PC-3 (cell line): ENCODE data around the gene CLEC16A. TPM values are rescaled to one million over a fixed set of nuclear protein-coding genes. Genes with fewer than 3 reads are reported as not detected.
A peak's percentile ranks its signal among the peaks of the same experiment; 100 is the strongest.

Source experiments
- ATAC-seq: fragments of 200-7000 bp; cut with Tn5 transposase; 2 replicates; pipeline ENCODE4 v1.9.1; 2020; ENCODE audit warnings: mild to moderate bottlenecking, moderate library complexity
- BruUV-seq: library from RNA; stranded (reverse); fragments of 400-500 nt; replicated peaks from 2 replicates; lab custom pipeline; 2021; lab: Mats Ljungman, UMichigan
- CTCF ChIA-PET: fragments of 300-600 bp; sonication (Branson Sonifier 250); formaldehyde crosslinking; loops from one replicate; lab custom pipeline; 2022; ENCODE audit warnings: antibody characterized with exemption; lab: Charles Lee
- POLR2A ChIA-PET: fragments of 300-600 bp; sonication (Branson Sonifier 250); formaldehyde crosslinking; loops from one replicate; lab custom pipeline; 2022; ENCODE audit warnings: antibody characterized with exemption; ENCODE audit not compliant: unreplicated experiment; lab: Charles Lee
- DNase-seq: peaks from one replicate; pipeline ENCODE4 v3.0.0-alpha.2; 2015
- H2AFZ ChIP-seq: fragments of 300-600 bp; sonication (generic); 2 replicates; pipeline ENCODE4 v1.6.0; 2016; ENCODE audit warnings: antibody characterized with exemption, low read length
- H3F3A ChIP-seq: fragments of 300-600 bp; sonication (generic); one replicate; pipeline ENCODE4 v1.6.0; 2017; ENCODE audit warnings: antibody characterized with exemption, low read length, control low read depth, mild to moderate bottlenecking; ENCODE audit not compliant: unreplicated experiment
- H3K27ac ChIP-seq: fragments of 300-600 bp; sonication (generic); 2 replicates; pipeline ENCODE4 v1.5.1; 2016; ENCODE audit warnings: mild to moderate bottlenecking, low read length
- H3K27me3 ChIP-seq: fragments of 300-600 bp; sonication (generic); 2 replicates; pipeline ENCODE4 v1.6.1; 2016; ENCODE audit warnings: low read length, mixed read lengths
- H3K36me3 ChIP-seq: fragments of 300-600 bp; sonication (generic); 2 replicates; pipeline ENCODE4 v1.6.1; 2016; ENCODE audit warnings: low read depth, mixed run types, low read length, mixed read lengths
- H3K4me1 ChIP-seq: fragments of 300-600 bp; sonication (generic); 2 replicates; pipeline ENCODE4 v1.5.1; 2016; ENCODE audit warnings: low read length; ENCODE audit not compliant: insufficient read depth
- H3K4me2 ChIP-seq: fragments of 300-600 bp; sonication (generic); 2 replicates; pipeline ENCODE4 v1.6.0; 2016; ENCODE audit warnings: low read length
- H3K4me3 ChIP-seq: fragments of 300-600 bp; sonication (generic); 2 replicates; pipeline ENCODE4 v1.5.1; 2016; ENCODE audit warnings: mild to moderate bottlenecking, low read length, mixed read lengths
- H3K79me2 ChIP-seq: fragments of 300-600 bp; sonication (generic); 2 replicates; pipeline ENCODE4 v1.6.1; 2017; ENCODE audit warnings: low read length, mixed read lengths
- H3K9ac ChIP-seq: fragments of 300-600 bp; sonication (generic); 2 replicates; pipeline ENCODE4 v1.6.0; 2016; ENCODE audit warnings: mild to moderate bottlenecking, low read length
- H3K9me2 ChIP-seq: fragments of 300-600 bp; sonication (generic); replicated peaks from 2 replicates; pipeline ENCODE4 v1.6.1; 2016; ENCODE audit warnings: mixed run types, low read length, mixed read lengths
- H3K9me3 ChIP-seq: fragments of 300-600 bp; sonication (generic); 2 replicates; pipeline ENCODE4 v1.6.1; 2016; ENCODE audit warnings: low read length, mixed read lengths
- H4K20me1 ChIP-seq: fragments of 300-600 bp; sonication (generic); 2 replicates; pipeline ENCODE4 v1.6.1; 2016; ENCODE audit warnings: low read length, mixed read lengths
- CTCF ChIP-seq: fragments of 300-600 bp; sonication (generic); conservative IDR thresholded peaks from 2 replicates; pipeline ENCODE4 v1.5.1; 2017; ENCODE audit warnings: antibody characterized with exemption, low read depth, mild to moderate bottlenecking, low read length
- EZH2 ChIP-seq: fragments of 300-600 bp; sonication (generic); IDR thresholded peaks from one replicate; pipeline ENCODE4 v1.6.1; 2017; ENCODE audit warnings: antibody characterized with exemption, mild to moderate bottlenecking, low read length; ENCODE audit not compliant: unreplicated experiment
- EZH2phosphoT487 ChIP-seq: fragments of 300-600 bp; sonication (generic); IDR thresholded peaks from 2 replicates; pipeline ENCODE4 v1.6.1; 2018; ENCODE audit warnings: mild to moderate bottlenecking, antibody characterized with exemption, low read length, borderline replicate concordance
- intact Hi-C: fragments of 100-400 bp; cut with micrococcal nuclease; formaldehyde crosslinking; loops from 2 replicates; pipeline ENCODE4 v1.9.0; 2023
- total RNA-seq: library from RNA; depleted of rRNA; stranded (reverse); fragments of >200 nt; gene quantifications from 2 replicates; pipeline ENCODE4 v1.2.3, GENCODE V29; 2014

The CLEC16A gene
- total RNA-seq, 1 experiment from 2014 or later = 9.5 TPM

- intact Hi-C loops = loop anchor here (5.0 kb wide), 1 partner anchor 402 kb away; no protein-coding TSS in a partner anchor
- Histone ChIP-seq H2AFZ (no peak overlapping the region), H4K20me1 (0 out of 2 replicates have a peak, but pooled peaks cover 4% of the 10 kb centered on the region), H3F3A (no peaks in the 10 kb centered on the region), H3K4me2 (no peak overlapping the region), H3K36me3 (no peaks in the 10 kb centered on the region), H3K79me2 (peaks cover 48% of the 10 kb centered on the region), H3K9me3 (no peaks in the 10 kb centered on the region), H3K9ac (no peak overlapping the region), H3K27ac (no peak overlapping the region), H3K4me3 (no peak overlapping the region), H3K4me1 (peaks cover 22% of the 10 kb centered on the region), H3K27me3 (no peaks in the 10 kb centered on the region), H3K9me2 (no peaks in the 10 kb centered on the region)
- no peak for DNase-seq
- no TSS peak for BruUV-seq
- ChIA-PET CTCF (no interaction called here), POLR2A (no interaction called here)
- ATAC-seq = no peak
- no peak for TF ChIP-seq EZH2
- TF ChIP-seq EZH2phosphoT487 = no peak
- TF ChIP-seq CTCF = no peak
These were observed 10.5 kb downstream of the CLEC16A start for GRCh38 chr16:10954903-10955302.

GRCh38 chr16:10957771-10958482, 13.6 kb downstream of the CLEC16A start:
- Histone ChIP-seq H3K9me2 (no peaks in the 10 kb centered on the region), H2AFZ (no peak overlapping the region), H3K9ac (no peak overlapping the region), H3K9me3 (no peaks in the 10 kb centered on the region), H3K27ac (peak overlapping the region; percentile 25; the same call in 1 of the 2 replicates), H3K4me3 (no peak overlapping the region), H3K27me3 (no peaks in the 10 kb centered on the region), H3F3A (no peaks in the 10 kb centered on the region), H3K79me2 (peaks cover 19% of the 10 kb centered on the region), H3K4me2 (no peak overlapping the region), H3K36me3 (no peaks in the 10 kb centered on the region), H4K20me1 (no peaks in the 10 kb centered on the region), H3K4me1 (peaks cover 12% of the 10 kb centered on the region)
- no TSS peak for BruUV-seq
- CTCF ChIA-PET = interaction anchor here (0.6 kb wide), 1 partner anchor 16 kb away, joined by 7 read pairs; the partner anchor contains the start of gene DEXI
- peak; percentile 38 for ATAC-seq
- DNase-seq = peak; percentile 43
- POLR2A ChIA-PET = interaction anchor here (0.6 kb wide), 1 partner anchor 204 kb away, joined by 3 read pairs; no protein-coding TSS in a partner anchor
- TF ChIP-seq CTCF (no peak), EZH2phosphoT487 (no peak), EZH2 (no peak)
- intact Hi-C loops = no loop called here

GRCh38 chr16:10959161-10959560, 14.8 kb downstream of the CLEC16A start:
- H3F3A ChIP-seq = no peaks in the 10 kb centered on the region
- CTCF ChIA-PET = no interaction called here
- no peaks in the 10 kb centered on the region for H3K36me3 ChIP-seq
- no peak overlapping the region for H3K9ac ChIP-seq
- peaks cover 17% of the 10 kb centered on the region; the same call in 1 of the 2 replicates for H3K79me2 ChIP-seq
- H2AFZ ChIP-seq = no peak overlapping the region
- intact Hi-C loops = no loop called here
- H3K9me3 ChIP-seq = no peaks in the 10 kb centered on the region
- H3K27ac ChIP-seq = no peak overlapping the region
- peaks cover 12% of the 10 kb centered on the region for H3K4me1 ChIP-seq
- POLR2A ChIA-PET = no interaction called here
- no peak for ATAC-seq
- TF ChIP-seq EZH2 (no peak), CTCF (no peak), EZH2phosphoT487 (no peak)
- no TSS peak for BruUV-seq
- H3K9me2 ChIP-seq = no peaks in the 10 kb centered on the region
- H3K4me2 ChIP-seq = no peak overlapping the region
- H3K27me3 ChIP-seq = no peaks in the 10 kb centered on the region
- no peak overlapping the region for H3K4me3 ChIP-seq
- DNase-seq = no peak
- no peaks in the 10 kb centered on the region for H4K20me1 ChIP-seq
